ENCODE results near the gene ARHGAP4. TPM values are rescaled to one million over a fixed set of nuclear protein-coding genes. Genes with fewer than 3 reads are reported as not detected.

ARHGAP4 gene
- total RNA-seq, 1 donor from 2014 or later: 50.7 TPM

- ATAC-seq (no peak), DNase-seq (ENCODE audit: low spot score) (no peak)
- intact Hi-C loops (cut with DNase I): no loop called here
Measured at GRCh38 chrX:153913701-153914100, 12.4 kb downstream of the ARHGAP4 start.

- ATAC-seq (no peak), DNase-seq (ENCODE audit: low spot score) (no peak)
- intact Hi-C loops (cut with DNase I): no loop called here
Measured at GRCh38 chrX:153913211-153913610, 12.9 kb downstream of the ARHGAP4 start.

- DNase-seq (ENCODE audit: low spot score): no peak
- intact Hi-C loops (cut with DNase I): no loop called here
Measured at GRCh38 chrX:153911798-153912197, 14.3 kb downstream of the ARHGAP4 start.

GRCh38 chrX:153910446-153910845 is 15.6 kb downstream of the ARHGAP4 start:
- ATAC-seq (no peak), DNase-seq (ENCODE audit: low spot score) (peak; percentile 55)
- intact Hi-C loops (cut with DNase I): no loop called here

More at GRCh38 chrX:153911798-153912197, 14.3 kb downstream of the ARHGAP4 start:
- ATAC-seq: no peak

- DNase-seq (ENCODE audit: low spot score): no peak
- intact Hi-C loops (cut with DNase I): no loop called here
- ATAC-seq: no peak
Measured at GRCh38 chrX:153909980-153910360, 16.1 kb downstream of the ARHGAP4 start.

GRCh38 chrX:153909024-153909979 is 16.8 kb downstream of the ARHGAP4 start:
- no peak for ATAC-seq
- DNase-seq (ENCODE audit: low spot score): peak; percentile 57
- intact Hi-C loops (cut with DNase I): no loop called here

- DNase-seq (ENCODE audit: low spot score): no peak
- ATAC-seq: no peak
- intact Hi-C loops (cut with DNase I): no loop called here
Measured at GRCh38 chrX:153908219-153908860, 17.7 kb downstream of the ARHGAP4 start.

- DNase-seq (ENCODE audit: low spot score): no peak
- intact Hi-C loops (cut with DNase I): no loop called here
Measured at GRCh38 chrX:153907456-153907855, 18.6 kb downstream of the ARHGAP4 start.

GRCh38 chrX:153906126-153906917 is 19.7 kb downstream of the ARHGAP4 start:
- DNase-seq (ENCODE audit: low spot score) (no peak), ATAC-seq (no peak)
- intact Hi-C loops (cut with DNase I): no loop called here

More at GRCh38 chrX:153907456-153907855, 18.6 kb downstream of the ARHGAP4 start:
- ATAC-seq: no peak

GRCh38 chrX:153905481-153906095 is 20.5 kb downstream of the ARHGAP4 start:
- ATAC-seq: no peak
- DNase-seq (ENCODE audit: low spot score): peak; percentile 60
- intact Hi-C loops (cut with DNase I): no loop called here

- intact Hi-C loops (cut with DNase I): no loop called here
- no peak for ATAC-seq
- DNase-seq (ENCODE audit: low spot score): peak; percentile 57
Measured at GRCh38 chrX:153903991-153904957, 21.8 kb downstream of the ARHGAP4 start, which contains the start of gene AVPR2. Gene AVPR2, plus strand, starts transcription at chrX:153904673. Its CDS starts 473 bp downstream, at chrX:153905146.

GRCh38 chrX:153903238-153903980 is 22.7 kb downstream of the ARHGAP4 start:
- peak; percentile 38 for ATAC-seq
- DNase-seq (ENCODE audit: low spot score): peak; percentile 58
- intact Hi-C loops (cut with DNase I): no loop called here

- ATAC-seq (no peak), DNase-seq (ENCODE audit: low spot score) (peak; percentile 52)
- intact Hi-C loops (cut with DNase I): no loop called here
Measured at GRCh38 chrX:153902385-153902784, 23.7 kb downstream of the ARHGAP4 start.

GRCh38 chrX:153901753-153902140 is 24.3 kb downstream of the ARHGAP4 start:
- DNase-seq (ENCODE audit: low spot score) (no peak), ATAC-seq (no peak)
- intact Hi-C loops (cut with DNase I): no loop called here

- intact Hi-C loops (cut with DNase I): no loop called here
- DNase-seq (ENCODE audit: low spot score) (peak; percentile 67), ATAC-seq (peak; percentile 73)
Measured at GRCh38 chrX:153900831-153901752, 25.0 kb downstream of the ARHGAP4 start.

GRCh38 chrX:153897899-153898298 is 28.2 kb downstream of the ARHGAP4 start:
- intact Hi-C loops (cut with DNase I): no loop called here
- no peak for ATAC-seq
- no peak for DNase-seq (ENCODE audit: low spot score)
